NT2/D1 (cell line): Measurements from ENCODE around the gene RIMBP2.

Experiments
- YY1 ChIP-seq: IDR thresholded peaks from 2 replicates; pipeline ENCODE4 v1.6.1; 2011; ENCODE audit not compliant: insufficient read length, insufficient read depth
- ZNF274 ChIP-seq: IDR thresholded peaks from 2 replicates; pipeline ENCODE4 v1.6.1; 2011; ENCODE audit warnings: mild to moderate bottlenecking, low read depth, low read length

GRCh38 chr12:130444986-130445385 is 271.1 kb downstream of the RIMBP2 start:
- TF ChIP-seq YY1 (no peak), ZNF274 (no peak)
